GM21447 (cell line): ENCODE results near the gene CENPB.

Source experiments
- ATAC-seq: cut with Tn5 transposase; IDR thresholded peaks from one replicate; pipeline ENCODE4 v1.9.1; 2021; ENCODE audit not compliant: unreplicated experiment

CENPB gene

GRCh38 chr20:3751305-3751674 is 35.2 kb downstream of the CENPB start:
- ATAC-seq: no peak

GRCh38 chr20:3749689-3750531 is 36.6 kb downstream of the CENPB start:
- no peak for ATAC-seq

- ATAC-seq: no peak
Observed at GRCh38 chr20:3749087-3749688, 37.4 kb downstream of the CENPB start.

- ATAC-seq: no peak
Observed at GRCh38 chr20:3748073-3748472, 38.5 kb downstream of the CENPB start.

- no peak for ATAC-seq
Observed at GRCh38 chr20:3747471-3747870, 39.1 kb downstream of the CENPB start.

- ATAC-seq: no peak
Observed at GRCh38 chr20:3745686-3746173, 40.8 kb downstream of the CENPB start.

GRCh38 chr20:3744806-3745685 is 41.5 kb downstream of the CENPB start:
- no peak for ATAC-seq

- no peak for ATAC-seq
Observed at GRCh38 chr20:3744037-3744436, 42.5 kb downstream of the CENPB start.

GRCh38 chr20:3743251-3743650 is 43.3 kb downstream of the CENPB start:
- ATAC-seq: no peak

- no peak for ATAC-seq
Observed at GRCh38 chr20:3741836-3742458, 44.6 kb downstream of the CENPB start.

- ATAC-seq: no peak
Observed at GRCh38 chr20:3740615-3741301, 45.8 kb downstream of the CENPB start.

GRCh38 chr20:3739926-3740451 is 46.6 kb downstream of the CENPB start:
- no peak for ATAC-seq

GRCh38 chr20:3739054-3739925 is 47.2 kb downstream of the CENPB start:
- ATAC-seq: no peak

GRCh38 chr20:3738111-3739053 is 48.2 kb downstream of the CENPB start:
- no peak for ATAC-seq

GRCh38 chr20:3735768-3736167 is 50.8 kb downstream of the CENPB start:
- no peak for ATAC-seq

- no peak for ATAC-seq
Observed at GRCh38 chr20:3734111-3734843, 52.3 kb downstream of the CENPB start.
